ENCODE results near the gene GNL2.
"Not testable (repeated sequence)": the region's sequence is repeated elsewhere in the genome, so short reads cannot be mapped to it uniquely, and the experiment has no call there.

GNL2 gene

GRCh38 chr1:37606481-37607263 lies 10.9 kb upstream of the GNL2 start:
- no peak for DNase-seq

GRCh38 chr1:37605806-37606474 lies 10.2 kb upstream of the GNL2 start:
- DNase-seq: no peak

- DNase-seq: no peak
Measured at GRCh38 chr1:37605061-37605650, 9.4 kb upstream of the GNL2 start.

DNA sequence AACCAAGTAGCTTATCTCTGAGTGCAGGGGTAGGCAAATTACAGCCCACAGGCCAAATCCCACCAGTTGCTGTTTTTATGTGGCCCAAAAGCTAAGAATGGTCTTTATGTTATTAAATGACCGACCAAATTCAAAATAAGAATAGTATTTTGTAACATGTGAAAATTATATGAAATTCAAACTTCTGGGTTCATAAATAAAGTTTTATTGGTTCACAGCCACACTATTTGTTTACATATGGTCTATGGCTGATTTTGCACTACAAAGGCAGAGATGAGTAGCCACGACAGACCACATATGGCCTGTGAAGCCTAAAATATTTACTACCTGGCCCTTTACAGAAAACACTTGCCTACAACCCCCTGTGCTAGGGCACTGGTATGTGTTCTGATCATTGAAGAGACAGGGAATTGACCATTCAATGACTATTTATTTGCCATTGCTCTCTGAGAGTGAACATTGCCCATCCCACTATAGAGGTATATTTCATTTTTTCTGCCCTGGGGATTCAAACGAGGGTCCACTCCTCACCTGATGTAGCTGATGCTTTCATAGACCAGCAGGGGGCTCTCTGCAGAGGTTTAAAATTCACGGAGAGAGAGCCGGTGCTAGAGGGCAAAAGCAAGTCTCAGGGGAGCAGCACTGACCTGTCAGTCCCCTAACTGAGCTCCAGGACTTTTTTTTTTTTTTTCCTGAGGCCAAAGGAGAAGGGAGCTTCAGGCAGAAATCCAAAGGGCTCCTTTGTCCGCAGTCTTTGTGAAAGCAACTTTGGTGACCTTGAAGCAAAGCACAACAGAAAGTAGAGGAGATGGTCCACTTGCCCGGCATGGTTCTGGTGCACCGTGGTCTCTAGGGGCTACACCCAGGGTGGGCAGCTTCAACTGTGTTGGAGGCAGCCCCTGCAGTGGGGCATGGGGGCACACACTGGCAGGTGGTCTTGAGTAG lies 7.3 kb upstream of the GNL2 start:
- peak; percentile 10 for DNase-seq

DNA sequence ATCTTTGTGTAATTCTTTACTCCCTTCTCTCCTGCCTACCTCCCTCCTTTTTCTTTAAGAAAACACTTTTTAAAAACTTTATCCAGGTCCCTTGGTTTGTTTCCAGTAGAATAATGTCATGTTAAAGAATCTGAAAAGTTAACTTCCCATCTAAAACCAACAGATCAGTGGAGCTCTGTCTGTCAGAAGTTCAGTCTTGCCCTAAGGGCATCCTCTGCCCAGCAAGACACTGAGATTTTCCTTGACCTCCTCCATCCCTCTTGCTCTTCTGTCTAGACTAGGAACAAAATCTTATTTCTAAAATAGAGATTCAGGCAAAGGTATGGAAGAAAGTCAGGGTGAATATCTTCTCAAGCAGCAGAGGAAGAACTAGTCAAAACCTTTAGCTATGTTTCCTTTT lies 5.7 kb upstream of the GNL2 start:
- DNase-seq: no peak

GRCh38 chr1:37599940-37600339 lies 4.2 kb upstream of the GNL2 start:
- DNase-seq: peak; percentile 43

DNA sequence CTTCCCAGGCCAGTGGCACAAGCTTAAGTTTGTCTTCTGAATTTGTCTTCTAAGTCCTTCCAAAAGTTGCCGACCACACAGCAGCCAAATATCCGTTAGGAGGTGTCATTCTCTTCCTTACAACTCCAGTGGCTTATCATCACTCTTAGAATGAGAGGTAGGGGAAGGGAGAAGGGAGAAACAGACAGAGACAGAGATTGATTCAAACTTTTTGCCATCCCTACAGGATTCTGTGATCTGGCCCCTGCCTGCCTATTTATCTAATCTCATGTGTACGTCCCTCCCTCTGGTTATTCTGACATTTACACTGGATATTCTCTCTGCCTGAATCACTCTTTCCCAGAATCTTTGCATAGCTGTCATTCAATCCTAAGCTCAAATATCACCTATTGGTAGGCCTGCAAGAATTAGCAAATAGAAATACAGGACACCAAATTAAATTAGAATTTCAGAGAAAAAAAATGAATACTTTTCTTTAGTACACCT lies 488 bp upstream of the GNL2 start:
- no peak for DNase-seq

DNA sequence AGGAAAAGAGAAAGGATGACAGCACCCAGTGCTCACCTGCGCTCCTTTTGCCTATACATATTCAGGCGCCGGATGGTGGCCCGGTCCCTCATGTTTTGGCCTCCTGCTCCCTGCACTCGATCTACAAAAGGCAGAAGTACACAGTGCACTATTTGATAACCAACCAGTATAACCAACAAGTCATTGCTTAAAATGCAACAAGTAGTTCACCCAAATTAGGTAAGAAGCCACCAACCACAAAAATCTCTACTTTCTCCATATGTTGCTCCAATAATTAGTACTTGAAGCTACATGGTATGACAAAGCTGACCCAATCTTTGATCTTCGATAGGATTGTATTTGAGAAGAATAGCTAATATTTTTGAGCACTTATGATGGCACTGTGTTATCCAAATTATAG lies 2.0 kb downstream of the GNL2 start:
- DNase-seq: no peak

DNA sequence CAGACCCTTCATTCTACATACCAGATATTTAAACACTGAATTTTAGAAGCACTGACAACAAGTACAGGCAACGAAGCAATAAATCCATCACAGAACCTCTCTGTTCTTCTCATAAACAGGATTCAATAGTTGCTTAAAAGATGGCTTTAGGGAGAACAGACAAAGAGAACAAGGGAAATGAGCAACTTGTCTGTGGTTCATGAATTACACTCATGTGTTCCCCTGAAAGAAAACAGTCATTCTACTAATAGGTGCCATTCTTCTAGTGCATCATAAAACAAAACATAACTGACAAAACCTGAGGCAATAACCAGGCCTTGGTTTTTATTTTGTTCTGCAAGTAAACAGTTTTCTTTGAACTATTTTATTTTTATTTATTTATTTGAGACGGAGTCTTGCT lies 6.8 kb downstream of the GNL2 start:
- no peak for DNase-seq

DNA sequence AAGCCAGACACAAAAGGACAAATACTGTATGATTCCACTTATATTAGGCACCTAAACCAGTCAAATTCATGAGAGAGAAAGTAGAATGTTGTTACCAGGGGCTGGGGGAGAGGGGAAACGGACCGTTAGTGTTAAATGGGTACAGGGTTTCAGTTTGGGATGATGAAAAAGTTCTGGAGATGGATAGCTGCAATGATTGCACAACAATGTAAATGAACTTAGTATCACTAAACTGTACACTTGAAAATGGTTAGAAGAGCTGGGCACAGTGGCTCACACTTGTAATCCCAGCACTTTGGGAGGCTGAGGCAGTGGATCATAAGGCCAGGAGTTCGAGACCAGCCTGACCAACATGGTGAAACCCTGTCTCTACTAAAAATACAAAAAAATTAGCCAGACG lies 11.2 kb downstream of the GNL2 start:
- DNase-seq: not testable (repeated sequence)

DNA sequence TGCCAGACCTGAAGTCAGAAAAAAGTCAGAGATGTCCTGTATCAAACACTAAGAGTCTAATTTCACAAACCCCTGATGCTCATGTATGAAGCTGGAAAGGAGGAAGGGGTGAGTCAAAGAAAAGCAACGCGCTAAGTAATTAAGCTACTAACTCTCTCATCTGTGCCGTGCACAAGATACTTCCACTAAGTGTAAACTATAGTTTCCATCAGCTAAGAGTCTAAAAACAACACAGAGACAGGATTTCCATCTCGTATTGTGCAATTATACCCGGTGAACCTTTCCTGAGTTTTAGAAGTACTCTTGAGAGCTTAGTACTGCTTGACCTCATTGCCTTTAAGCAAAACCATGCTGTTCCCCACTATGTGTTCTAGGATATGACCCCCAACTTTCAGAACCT lies 20.0 kb downstream of the GNL2 start:
- DNase-seq: no peak

DNA sequence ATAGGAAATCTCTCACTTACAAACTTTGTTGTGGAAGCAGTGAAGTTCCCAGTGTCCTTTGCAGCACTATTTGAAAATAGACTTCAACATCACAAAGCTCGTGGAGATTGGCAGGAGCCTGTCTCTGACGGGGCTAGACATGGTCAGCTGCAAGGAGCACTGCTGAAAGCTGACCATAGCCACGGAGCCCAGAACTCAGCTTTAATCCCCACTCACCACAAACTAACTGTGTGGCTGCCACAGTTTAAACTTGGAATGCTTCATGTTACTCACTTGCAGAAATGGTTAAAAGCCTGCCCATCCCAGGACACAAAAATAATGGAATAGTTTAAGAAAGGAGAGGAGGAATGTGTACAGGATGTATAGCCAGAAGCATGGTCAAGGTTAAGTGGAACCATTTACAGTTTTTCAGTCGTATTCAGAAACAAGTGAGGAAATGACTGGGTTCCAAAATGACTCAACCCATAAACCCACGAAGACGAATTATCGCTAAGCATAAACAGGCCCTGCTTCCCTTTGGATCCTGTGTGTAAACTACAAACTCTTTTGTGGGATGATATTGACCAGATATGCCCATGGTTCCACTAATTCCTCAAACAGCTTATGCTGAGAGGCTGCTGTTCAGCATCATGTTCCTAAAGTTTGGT lies 20.8 kb downstream of the GNL2 start:
- DNase-seq: no peak

DNA sequence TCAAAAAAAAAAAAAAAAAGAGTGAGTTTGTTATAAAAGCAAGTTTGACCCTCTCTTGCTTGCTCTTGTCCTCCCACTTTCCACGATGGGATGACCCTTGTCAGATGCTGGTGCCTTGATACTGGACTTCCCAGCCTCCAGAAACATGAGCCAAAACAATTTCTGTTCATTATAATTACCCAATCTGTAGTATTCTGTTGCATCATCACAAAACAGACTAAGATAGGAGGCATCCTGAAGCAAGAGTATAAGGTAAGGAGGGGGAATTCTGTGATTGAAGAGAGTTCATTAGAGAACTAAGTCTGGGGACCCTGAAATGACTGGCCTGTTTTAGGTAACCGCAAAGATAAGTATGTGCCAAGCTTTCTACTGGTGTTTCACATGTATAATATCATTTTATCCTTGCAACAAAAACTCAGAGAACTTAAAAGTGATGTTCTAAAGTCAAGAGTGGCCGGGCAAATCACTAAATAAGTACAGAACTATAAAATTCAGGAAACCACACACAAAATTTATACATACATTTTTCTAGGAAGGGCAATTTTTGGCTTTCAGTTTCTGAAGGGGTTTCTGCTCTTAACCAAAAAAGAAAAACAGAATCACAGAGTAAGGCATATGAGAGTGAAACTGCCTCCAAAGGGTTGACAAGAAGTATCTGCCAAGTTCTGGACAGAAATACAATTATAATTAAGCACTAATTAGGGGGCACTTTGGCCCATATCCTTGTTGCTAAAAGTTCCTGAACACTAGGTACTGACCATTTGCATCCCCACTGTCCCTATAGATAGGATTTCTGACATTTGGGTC lies 25.0 kb downstream of the GNL2 start:
- DNase-seq: no peak

DNA sequence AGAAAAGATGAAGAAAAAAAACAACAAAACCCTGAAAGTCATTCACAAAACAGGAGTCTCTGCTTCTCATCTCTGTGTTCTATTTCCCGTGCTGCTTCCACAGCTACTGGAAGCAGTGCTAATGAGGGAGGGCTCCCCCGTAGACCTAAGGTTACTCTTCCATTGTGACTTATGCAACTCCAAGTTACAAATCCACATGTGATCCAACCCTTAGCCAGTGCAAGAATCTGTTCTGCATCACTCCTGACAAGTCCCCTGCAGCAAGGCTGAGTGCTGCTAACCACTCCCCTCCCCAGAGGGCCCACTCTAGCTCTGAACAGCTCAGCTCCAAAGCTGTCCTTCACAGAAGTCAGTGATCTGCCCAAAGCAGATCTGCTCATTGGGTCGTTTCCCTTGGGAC lies 28.7 kb downstream of the GNL2 start:
- DNase-seq: no peak

- no peak for DNase-seq
Measured at GRCh38 chr1:37564892-37565291, 30.8 kb downstream of the GNL2 start.

DNA sequence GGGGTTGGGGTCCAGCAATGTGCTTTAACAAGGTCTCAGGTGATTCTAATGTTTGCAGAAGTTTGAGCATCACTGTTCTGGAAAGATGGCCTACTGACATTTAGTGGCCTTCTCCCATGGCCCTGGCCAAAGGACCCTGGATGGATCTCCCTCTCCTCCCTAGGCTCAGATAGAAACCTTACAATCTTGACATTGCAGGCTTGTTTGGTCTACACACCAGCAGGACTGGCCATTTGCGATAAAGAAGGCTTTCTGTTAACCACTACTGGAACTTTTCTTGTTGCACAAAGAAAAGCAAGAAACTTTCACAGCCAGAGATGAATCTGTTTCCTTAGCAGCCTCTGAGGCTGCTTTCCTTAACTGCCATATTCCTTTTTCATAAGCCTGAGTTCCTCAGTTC lies 32.8 kb downstream of the GNL2 start:
- DNase-seq: no peak

- DNase-seq: no peak
Measured at GRCh38 chr1:37561133-37562132, 34.3 kb downstream of the GNL2 start.

GRCh38 chr1:37560401-37561132 lies 35.2 kb downstream of the GNL2 start:
- DNase-seq: no peak

DNA sequence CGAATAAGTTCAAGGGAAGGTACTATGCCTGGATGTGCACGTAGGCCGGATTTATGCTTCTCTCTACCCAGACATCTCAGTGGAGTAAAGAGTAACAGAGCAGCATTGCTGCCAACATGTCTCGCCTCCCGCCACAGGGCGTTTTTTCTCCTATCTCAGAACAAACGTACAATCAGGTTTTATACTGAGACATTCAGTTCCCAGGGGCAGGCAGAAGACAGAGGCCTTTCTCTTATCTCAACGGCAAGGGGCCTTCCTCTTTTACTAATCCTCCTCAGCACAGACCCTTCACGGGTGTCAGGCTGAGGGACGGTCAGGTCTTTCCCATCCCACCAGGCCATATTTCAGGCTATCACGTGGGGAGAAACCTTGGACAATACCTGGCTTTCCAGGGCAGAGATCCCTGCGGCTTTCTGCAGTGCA lies 35.8 kb downstream of the GNL2 start:
- not testable (repeated sequence) for DNase-seq
